HG02938 (cell line): Measurements from ENCODE around the gene WNK1.
"Not testable (repeated sequence)": the region's sequence is repeated elsewhere in the genome, so short reads cannot be mapped to it uniquely, and the experiment has no call there.

Experiments
- ATAC-seq: cut with Tn5 transposase; IDR thresholded peaks from one replicate; pipeline ENCODE4 v1.9.1; 2021; ENCODE audit warnings: mild to moderate bottlenecking, moderate library complexity; ENCODE audit not compliant: unreplicated experiment

WNK1 gene

DNA sequence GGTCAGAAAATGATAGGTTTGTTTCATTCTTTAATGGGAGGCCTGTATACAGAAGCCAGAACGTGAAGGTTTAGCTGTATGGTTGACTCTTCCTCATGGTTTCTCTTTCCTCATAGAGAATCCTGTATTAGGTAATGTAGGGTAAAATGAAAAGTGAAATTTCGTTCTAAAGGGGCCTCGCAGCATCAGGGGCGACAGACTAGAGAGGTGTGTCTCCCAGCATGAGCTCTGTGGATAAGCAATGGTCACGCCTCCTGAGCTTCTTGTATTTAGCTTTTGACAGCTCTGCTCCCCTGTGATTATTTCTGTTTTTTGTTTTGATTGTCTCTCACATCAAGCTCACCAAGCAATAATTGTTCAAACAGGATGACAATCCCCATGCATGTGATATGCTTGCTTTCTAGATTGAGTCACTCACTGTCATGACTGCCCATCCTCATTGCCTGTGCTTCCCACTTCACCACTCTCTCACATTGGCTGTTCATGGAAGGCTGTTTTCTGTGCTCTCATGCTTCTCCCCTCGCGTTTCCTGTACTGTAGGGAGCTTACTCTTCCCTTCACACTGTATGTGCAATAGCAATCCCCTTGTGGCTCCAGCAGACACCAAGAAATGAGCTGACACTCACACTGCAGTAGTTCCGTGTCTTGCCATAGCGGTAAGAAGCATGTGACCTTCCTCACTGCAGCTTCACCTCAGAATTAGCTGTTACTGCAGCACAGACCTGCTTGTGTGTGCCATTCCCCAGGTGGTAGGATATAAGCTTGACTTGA is 153.1 kb downstream of the WNK1 start:
- no peak for ATAC-seq

DNA sequence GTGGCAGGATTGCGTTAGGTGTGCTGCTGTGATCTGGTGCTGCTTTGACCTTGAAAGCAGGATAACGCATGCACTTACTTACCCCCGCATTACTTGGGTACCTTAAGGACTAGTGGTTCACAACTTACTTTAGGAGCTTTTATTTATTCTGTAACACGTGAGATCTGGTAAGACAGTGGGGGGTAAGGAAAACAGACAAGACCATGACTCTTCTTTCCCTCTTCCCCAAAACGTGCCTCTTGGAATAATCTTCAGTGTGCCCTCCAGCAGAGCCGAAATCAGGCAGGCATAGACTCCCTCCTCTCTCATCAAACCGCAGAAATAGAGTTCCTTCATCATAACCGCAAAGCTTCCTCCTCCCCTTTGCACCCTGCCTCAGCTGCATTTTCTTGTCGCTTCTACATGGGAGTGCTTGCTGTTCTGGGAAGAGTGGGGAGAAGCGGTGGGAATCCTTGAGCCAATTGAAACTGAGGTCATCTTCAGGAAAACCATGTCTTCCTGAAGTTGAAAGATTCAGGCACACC is 153.7 kb downstream of the WNK1 start:
- ATAC-seq: no peak

DNA sequence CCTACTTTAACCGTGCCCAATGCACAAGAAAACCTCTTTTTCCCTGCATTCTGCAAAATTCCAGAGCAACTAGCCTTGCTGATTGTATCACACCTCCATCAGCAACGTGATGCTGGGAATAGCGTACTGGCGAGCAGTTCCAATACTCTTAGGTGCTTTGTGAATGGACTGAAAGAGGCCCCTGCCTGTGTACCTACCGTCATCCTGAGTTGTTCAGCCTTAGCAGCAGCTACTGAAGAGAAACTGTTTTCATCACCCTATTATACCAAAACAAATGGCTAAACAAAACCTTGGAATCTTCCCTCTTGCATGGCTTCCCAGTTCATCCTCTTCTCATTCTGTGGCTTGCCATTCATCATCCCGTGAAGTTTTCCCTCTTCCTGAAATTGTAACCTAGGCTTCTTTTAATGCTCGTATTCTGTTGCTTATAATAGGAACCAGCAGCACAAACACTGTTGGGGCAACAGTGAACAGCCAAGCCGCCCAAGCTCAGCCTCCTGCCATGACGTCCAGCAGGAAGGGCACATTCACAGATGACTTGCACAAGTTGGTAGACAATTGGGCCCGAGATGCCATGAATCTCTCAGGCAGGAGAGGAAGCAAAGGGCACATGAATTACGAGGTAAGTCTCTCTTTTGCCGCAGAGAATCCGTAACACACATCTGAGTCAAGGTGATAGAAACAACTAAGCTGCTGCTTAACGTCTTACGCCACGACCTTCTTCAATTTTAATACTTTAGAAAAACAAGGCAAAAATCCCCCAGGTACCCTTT is 155.2 kb downstream of the WNK1 start:
- ATAC-seq: no peak

- no peak for ATAC-seq
Observed at GRCh38 chr12:909861-910260, 157.5 kb downstream of the WNK1 start.

DNA sequence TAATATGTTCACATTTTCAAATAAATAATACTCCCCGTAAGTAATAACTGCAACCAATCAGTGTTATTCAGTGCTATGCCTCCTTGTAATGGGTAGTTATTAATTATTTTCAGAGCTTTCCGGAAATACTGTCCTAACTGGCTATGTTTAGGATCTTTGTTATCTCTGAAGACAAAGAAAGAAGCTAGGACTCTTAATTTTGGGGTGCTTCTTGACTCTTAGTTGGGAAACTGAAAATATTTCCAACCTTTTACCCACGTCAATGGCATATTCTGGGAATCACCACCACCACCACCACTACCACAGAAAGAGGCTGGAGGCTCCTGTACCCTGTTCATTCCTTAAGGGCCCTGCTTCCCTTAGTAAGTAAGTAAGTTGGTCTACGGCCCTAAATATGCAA is 158.0 kb downstream of the WNK1 start:
- no peak for ATAC-seq

GRCh38 chr12:911191-911826 is 158.9 kb downstream of the WNK1 start:
- ATAC-seq: no peak

DNA sequence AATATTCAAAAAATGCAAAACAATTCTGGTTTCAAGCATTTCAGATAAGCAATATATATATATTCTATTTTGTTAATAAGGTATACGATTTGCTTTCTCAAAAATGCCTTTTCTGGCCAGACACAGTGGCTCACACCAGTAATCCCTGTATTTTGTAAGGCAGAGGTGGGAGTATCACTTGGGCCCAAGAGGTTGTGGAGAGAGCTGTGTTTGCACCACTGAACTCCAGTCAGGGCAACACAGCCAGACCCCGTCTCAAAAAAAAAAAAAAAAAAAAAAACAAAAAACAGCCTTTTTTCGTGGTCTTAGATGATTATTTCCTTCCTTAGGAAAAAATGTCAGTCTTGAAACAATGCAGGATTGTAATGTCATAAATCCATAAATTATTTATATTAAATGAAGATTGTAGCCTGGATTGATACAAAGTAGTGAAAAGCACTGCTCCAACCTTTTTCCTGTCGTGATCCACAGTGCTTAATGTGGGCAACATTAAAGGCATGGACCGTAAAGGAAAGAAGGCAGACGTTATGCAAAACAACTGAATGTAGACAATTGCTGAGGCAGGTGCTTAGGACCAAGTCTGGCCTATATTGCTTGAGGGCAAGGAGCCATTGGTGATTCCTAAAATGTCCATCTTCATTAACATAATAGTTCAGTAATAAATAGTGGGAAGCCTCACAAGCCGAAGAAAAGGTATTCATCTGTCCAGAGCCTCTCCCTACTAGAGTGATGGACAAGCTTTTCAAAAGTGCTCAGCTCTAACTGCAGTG is 160.3 kb downstream of the WNK1 start:
- ATAC-seq: no peak

GRCh38 chr12:913919-914698 is 161.7 kb downstream of the WNK1 start:
- no peak for ATAC-seq

GRCh38 chr12:915090-915489 is 162.7 kb downstream of the WNK1 start:
- no peak for ATAC-seq

- no peak for ATAC-seq
Observed at GRCh38 chr12:916240-916639, 163.9 kb downstream of the WNK1 start.

DNA sequence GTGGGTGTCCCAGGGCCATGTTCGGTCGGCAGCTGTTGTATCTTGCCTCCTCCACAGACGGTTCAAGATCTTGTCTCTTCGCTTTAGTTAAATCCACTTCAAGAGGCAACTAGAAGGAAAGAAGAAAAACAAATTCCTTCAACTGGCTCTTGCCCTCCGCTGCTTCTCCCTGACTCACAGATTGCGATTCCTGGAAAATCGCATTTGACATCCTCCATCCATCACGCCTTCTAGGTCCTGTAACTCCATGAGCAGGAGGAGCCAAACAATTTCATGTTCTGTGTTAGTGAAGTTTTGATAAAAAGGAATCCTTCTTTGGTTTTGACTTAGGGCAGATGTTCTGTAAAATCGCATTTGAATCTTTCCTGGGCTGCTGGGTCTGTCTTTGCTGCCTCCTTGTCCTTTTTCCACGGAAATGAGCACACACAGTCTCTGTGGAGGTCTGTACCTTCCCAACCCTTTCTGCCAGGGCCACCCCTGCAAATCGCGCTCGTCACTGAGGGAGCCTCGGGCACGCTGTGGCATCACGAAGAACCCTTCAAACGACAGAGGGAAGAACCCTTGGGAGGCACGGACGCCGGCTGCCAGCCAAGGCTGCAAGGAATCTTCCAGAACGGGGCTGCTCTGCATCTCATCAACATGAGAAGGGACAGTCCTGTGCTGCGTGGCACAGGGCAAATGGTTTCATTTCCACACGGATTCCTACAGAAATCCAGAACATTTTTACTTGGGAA is 164.5 kb downstream of the WNK1 start:
- ATAC-seq: no peak

DNA sequence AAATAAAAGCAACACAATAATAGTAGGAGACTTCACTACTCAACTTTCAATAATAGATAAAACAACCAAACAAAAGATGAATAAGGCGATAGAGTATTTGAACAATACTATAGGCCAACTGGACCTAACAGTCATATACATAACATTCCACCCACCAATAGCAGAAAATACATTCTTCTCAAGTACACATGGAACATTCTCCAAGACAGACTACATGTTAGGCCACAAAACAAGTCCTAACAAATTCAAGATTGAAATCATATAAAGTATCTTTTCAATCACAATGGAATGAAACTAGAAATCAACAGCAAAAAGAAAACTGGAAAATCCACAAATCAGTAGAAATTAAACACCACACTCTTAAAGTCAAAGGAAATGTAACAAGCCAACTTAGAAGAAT is 168.3 kb downstream of the WNK1 start:
- no peak for ATAC-seq

- ATAC-seq: no peak
Observed at GRCh38 chr12:922285-922684, 169.9 kb downstream of the WNK1 start.

GRCh38 chr12:926641-927040 is 174.3 kb downstream of the WNK1 start:
- ATAC-seq: no peak

DNA sequence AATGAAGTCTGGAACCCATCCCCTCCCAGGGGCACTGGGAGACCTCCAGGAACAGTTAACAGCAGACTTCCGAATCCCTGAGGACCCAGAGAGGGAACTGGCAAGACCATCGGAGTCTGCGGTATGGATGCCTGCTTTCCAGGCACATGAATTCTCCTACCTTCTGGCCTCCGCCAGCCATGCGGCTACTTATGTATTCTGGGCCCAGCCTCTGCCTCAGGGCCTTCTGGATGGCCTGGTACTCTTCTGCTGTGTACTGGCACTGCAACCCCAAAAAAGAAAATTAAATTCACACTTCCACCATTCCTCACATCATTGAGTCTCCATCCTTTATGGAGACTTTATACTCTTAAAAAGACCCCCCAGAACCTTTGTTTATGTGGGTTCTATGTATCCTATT is 178.7 kb downstream of the WNK1 start:
- ATAC-seq: no peak

GRCh38 chr12:931591-931990 is 179.2 kb downstream of the WNK1 start:
- no peak for ATAC-seq

- ATAC-seq: not testable (repeated sequence)
Observed at GRCh38 chr12:935891-936290, 183.5 kb downstream of the WNK1 start.

GRCh38 chr12:936377-937345 is 184.3 kb downstream of the WNK1 start:
- no peak for ATAC-seq
